A549 (cell line): ENCODE results near the gene ATP13A1. TPM values are rescaled to one million over a fixed set of nuclear protein-coding genes. Genes with fewer than 3 reads are reported as not detected.

ENCODE experiments used
- ATAC-seq, 2 experiments: fragments of 200-7000 bp in 1 of 2; fragments of >200 bp in 1 of 2; cut with Nextera tagmentation in 1 of 2; cut with Tn5 transposase in 1 of 2; 3 replicates each; pipeline versions ENCODE4 v1.8.0 to v1.9.1; 2018 to 2020; ENCODE audit warnings: mild to moderate bottlenecking in 1 of 2, moderate library complexity in 1 of 2
- CTCF ChIA-PET: fragments of 300-600 bp; sonication (Branson Sonifier 250); formaldehyde crosslinking; extraction: SDS; loops from one replicate; lab custom pipeline; 2021; ENCODE audit warnings: antibody characterized with exemption, inconsistent platforms; lab: Yijun Ruan, JAX
- POLR2A ChIA-PET: fragments of 350-600 bp; formaldehyde crosslinking; extraction: SDS; loops from one replicate; lab custom pipeline; 2021; ENCODE audit warnings: antibody characterized with exemption, inconsistent platforms; lab: Yijun Ruan, JAX
- DNase-seq, 2 experiments: peaks; one replicate each; pipeline versions ENCODE4 v3.0.0 to v3.0.0-alpha.2; 2011 to 2016; ENCODE audit warnings: low read depth in 1 of 2, low spot score in 1 of 2
- FAIRE-seq: peaks from 2 replicates; lab custom pipeline; 2011; peaks lifted over from hg19 to GRCh38; lab: Jason Lieb, UNC
- H3K27ac ChIP-seq, 2 experiments: fragments of >200 bp; sonication (Bioruptor Twin); formaldehyde crosslinking; 3 replicates each; pipeline ENCODE4 v1.5.1; 2016 to 2017
- H3K4me1 ChIP-seq: fragments of >200 bp; sonication (Bioruptor Twin); formaldehyde crosslinking; 3 replicates; pipeline ENCODE4 v1.6.1; 2016
- H3K4me2 ChIP-seq: fragments of >200 bp; sonication (Bioruptor Twin); formaldehyde crosslinking; 3 replicates; pipeline ENCODE4 v1.6.1; 2016
- H3K4me3 ChIP-seq: fragments of >200 bp; sonication (Bioruptor Twin); formaldehyde crosslinking; 3 replicates; pipeline ENCODE4 v1.5.1; 2016
- H3K9me3 ChIP-seq: fragments of >200 bp; sonication (Bioruptor Twin); formaldehyde crosslinking; 3 replicates; pipeline ENCODE4 v1.6.1; 2016
- CBX2 ChIP-seq: fragments of 200-600 bp; sonication (generic); IDR thresholded peaks from 2 replicates; pipeline ENCODE4 v1.6.1; 2016; ENCODE audit warnings: low read depth, mild to moderate bottlenecking, borderline replicate concordance
- CBX8 ChIP-seq: fragments of 200-600 bp; sonication (generic); IDR thresholded peaks from 2 replicates; pipeline ENCODE4 v1.6.1; 2016
- CEBPB ChIP-seq, 2 experiments: fragments of >200 bp in 1 of 2; sonication (Bioruptor Twin) in 1 of 2; formaldehyde crosslinking in 1 of 2; IDR thresholded peaks; 2 replicates each; pipeline ENCODE4 v1.6.1; 2012 to 2016
- CHD2 ChIP-seq: fragments of 150-350 bp; IDR thresholded peaks from 2 replicates; pipeline ENCODE4 v1.6.1; 2014; ENCODE audit warnings: low read length; ENCODE audit not compliant: partially characterized antibody
- EP300 ChIP-seq, 2 experiments: fragments of >200 bp; sonication (Bioruptor Twin); formaldehyde crosslinking; IDR thresholded peaks; 2 replicates in 1 of 2; 3 replicates in 1 of 2; pipeline ENCODE4 v1.6.1; 2016 to 2017
- HEYL ChIP-seq: fragments of 250-450 bp; sonication (Bioruptor Pico); IDR thresholded peaks from 2 replicates; pipeline ENCODE4 v1.8.0; 2021; ENCODE audit warnings: mild to moderate bottlenecking, moderate library complexity
- HOXB13 ChIP-seq: fragments of 250-450 bp; sonication (Bioruptor Pico); IDR thresholded peaks from 2 replicates; pipeline ENCODE4 v1.5.0; 2020; ENCODE audit warnings: low read depth, mild to moderate bottlenecking, moderate library complexity
- MYC ChIP-seq: IDR thresholded peaks from 2 replicates; pipeline ENCODE4 v1.6.1; 2012; ENCODE audit warnings: mild to moderate bottlenecking, inconsistent platforms, low read length, improper control_type of control experiment, borderline replicate concordance
- NR3C1 ChIP-seq: fragments of >200 bp; sonication (Bioruptor Twin); formaldehyde crosslinking; IDR thresholded peaks from 3 replicates; pipeline ENCODE4 v1.6.1; 2017
- POLR2AphosphoS2 ChIP-seq: conservative IDR thresholded peaks from 2 replicates; pipeline ENCODE4 v1.6.1; 2012; ENCODE audit warnings: low read length, improper control_type of control experiment, inconsistent platforms
- RAD21 ChIP-seq, 2 experiments: fragments of >200 bp in 1 of 2; sonication (Bioruptor Twin) in 1 of 2; formaldehyde crosslinking in 1 of 2; IDR thresholded peaks in 1 of 2; conservative IDR thresholded peaks in 1 of 2; 2 replicates in 1 of 2; 3 replicates in 1 of 2; pipeline ENCODE4 v1.6.1; 2012 to 2018; ENCODE audit warnings: inconsistent platforms in 1 of 2
- RARB ChIP-seq: fragments of 250-450 bp; sonication (Bioruptor Pico); IDR thresholded peaks from 2 replicates; pipeline ENCODE4 v1.8.0; 2021; ENCODE audit warnings: mild to moderate bottlenecking, moderate library complexity
- RCOR1 ChIP-seq: fragments of 150-350 bp; IDR thresholded peaks from 2 replicates; pipeline ENCODE4 v1.6.1; 2014; ENCODE audit warnings: antibody characterized with exemption, low read length, low read depth
- SMC3 ChIP-seq: fragments of >200 bp; sonication (Bioruptor Twin); formaldehyde crosslinking; IDR thresholded peaks from 3 replicates; pipeline ENCODE4 v1.6.1; 2018; ENCODE audit warnings: inconsistent platforms
- TFCP2L1 ChIP-seq: fragments of 250-450 bp; sonication (Bioruptor Pico); IDR thresholded peaks from 2 replicates; pipeline ENCODE4 v1.5.0; 2021; ENCODE audit warnings: mild to moderate bottlenecking
- WGBS: methylation state at CpG from one replicate; pipeline ENCODE4 v1.1.6; 2017; ENCODE audit errors: missing lambda C conversion rate; 5-methylcytosine and 5-hydroxymethylcytosine counted together
- polyA plus RNA-seq, 4 experiments: library from polyadenylated mRNA; depleted of rRNA in 3 of 4; stranded (reverse); fragments of >200 nt; fragmentation: RNase III in 1 of 4; extraction: RNeasy Plus Mini Kit Qiagen cat#74134 plus additional on column Dnase treatment in 1 of 4; gene quantifications; 2 replicates in 3 of 4; 3 replicates in 1 of 4; pipeline ENCODE4 v1.2.3, GENCODE V29; 2011 to 2017
- TF ChIP-seq, protein P1 (sequence below): IDR thresholded peaks from 2 replicates; pipeline ENCODE4 v1.6.1; 2012; ENCODE audit warnings: low read depth, borderline replicate concordance
- TF ChIP-seq, protein P2 (sequence below): fragments of 250-450 bp; sonication (Bioruptor Pico); IDR thresholded peaks from 2 replicates; pipeline ENCODE4 v1.5.0; 2021; ENCODE audit warnings: mild to moderate bottlenecking, moderate library complexity, borderline replicate concordance
- TF ChIP-seq, protein P3 (sequence below): fragments of >200 bp; sonication (Bioruptor Twin); formaldehyde crosslinking; IDR thresholded peaks from 3 replicates; pipeline ENCODE4 v1.5.1; 2016
- TF ChIP-seq, protein P4 (sequence below): IDR thresholded peaks from 2 replicates; pipeline ENCODE4 v1.6.1; 2012

The ATP13A1 gene
- polyA plus RNA-seq, 2 of the 4 experiments (the other 2 are of a cell fraction) = 10.8 to 30.1 TPM

DNA sequence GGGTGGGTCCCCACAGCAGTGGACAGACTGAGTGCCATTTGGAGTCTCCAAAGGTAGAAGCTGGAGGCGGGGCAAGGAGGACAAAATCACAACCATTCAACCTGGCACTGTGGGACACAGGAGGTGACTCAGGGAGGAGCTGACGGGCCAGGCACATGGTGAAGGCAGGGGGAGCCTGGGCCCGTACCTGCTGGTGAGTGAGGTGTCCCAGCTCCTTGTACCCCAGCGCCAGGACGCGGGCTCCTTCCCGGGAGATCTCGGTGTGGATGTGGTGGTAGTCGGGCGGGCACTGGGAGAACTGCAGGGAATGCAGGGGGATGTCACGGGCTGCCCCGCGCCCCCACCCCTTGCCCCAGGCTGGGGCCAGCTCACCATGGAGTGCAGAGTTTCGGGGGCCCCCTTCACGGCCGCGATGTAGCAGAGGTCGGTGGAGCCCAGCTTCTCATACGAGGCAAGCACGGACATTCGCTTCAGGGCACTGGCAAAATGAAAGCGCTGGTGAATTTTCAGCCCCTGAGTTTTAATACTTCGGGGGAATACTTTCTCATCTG lies 9.8 kb downstream of the ATP13A1 start:
- DNase-seq = no peak
- ChIA-PET CTCF (interaction anchor here (1.1 to 4.7 kb wide), 3 partner anchors 8 to 121 kb away, joined by 3 to 28 read pairs (median 8); partner anchors contain the start of gene GMIP), POLR2A (no interaction called here)
- whole genome bisulfite sequencing = 89% methylated on average over 17 of the region's 23 CpGs
- H3K4me3 ChIP-seq = no peak overlapping the region
- no peaks in the 10 kb centered on the region for H3K4me1 ChIP-seq
- no peak for ATAC-seq
- no peak overlapping the region for H3K27ac ChIP-seq
- no peak overlapping the region for H3K4me2 ChIP-seq
- no peak for FAIRE-seq
- no peaks in the 10 kb centered on the region for H3K9me3 ChIP-seq
- TF ChIP-seq CBX8 = no peak
- TF ChIP-seq POLR2AphosphoS2 = no peak
- TF ChIP-seq NR3C1 = no peak
- TF ChIP-seq RAD21 (conservative IDR thresholded peaks at IDR 0.05 in 1 of 2, IDR thresholded peaks at IDR 0.05 in 1 of 2) = no peak
- TF ChIP-seq MYC = no peak
- no peak for TF ChIP-seq TFCP2L1
- TF ChIP-seq RCOR1 = no peak
- no peak for TF ChIP-seq RARB (CRISPR knock-in tag)
- TF ChIP-seq CHD2 = no peak
- TF ChIP-seq, protein P1, sequence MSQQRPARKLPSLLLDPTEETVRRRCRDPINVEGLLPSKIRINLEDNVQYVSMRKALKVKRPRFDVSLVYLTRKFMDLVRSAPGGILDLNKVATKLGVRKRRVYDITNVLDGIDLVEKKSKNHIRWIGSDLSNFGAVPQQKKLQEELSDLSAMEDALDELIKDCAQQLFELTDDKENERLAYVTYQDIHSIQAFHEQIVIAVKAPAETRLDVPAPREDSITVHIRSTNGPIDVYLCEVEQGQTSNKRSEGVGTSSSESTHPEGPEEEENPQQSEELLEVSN = no peak
- TF ChIP-seq, protein P2, sequence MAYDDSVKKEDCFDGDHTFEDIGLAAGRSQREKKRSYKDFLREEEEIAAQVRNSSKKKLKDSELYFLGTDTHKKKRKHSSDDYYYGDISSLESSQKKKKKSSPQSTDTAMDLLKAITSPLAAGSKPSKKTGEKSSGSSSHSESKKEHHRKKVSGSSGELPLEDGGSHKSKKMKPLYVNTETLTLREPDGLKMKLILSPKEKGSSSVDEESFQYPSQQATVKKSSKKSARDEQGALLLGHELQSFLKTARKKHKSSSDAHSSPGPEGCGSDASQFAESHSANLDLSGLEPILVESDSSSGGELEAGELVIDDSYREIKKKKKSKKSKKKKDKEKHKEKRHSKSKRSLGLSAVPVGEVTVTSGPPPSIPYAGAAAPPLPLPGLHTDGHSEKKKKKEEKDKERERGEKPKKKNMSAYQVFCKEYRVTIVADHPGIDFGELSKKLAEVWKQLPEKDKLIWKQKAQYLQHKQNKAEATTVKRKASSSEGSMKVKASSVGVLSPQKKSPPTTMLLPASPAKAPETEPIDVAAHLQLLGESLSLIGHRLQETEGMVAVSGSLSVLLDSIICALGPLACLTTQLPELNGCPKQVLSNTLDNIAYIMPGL (CRISPR knock-in tag) = no peak
- TF ChIP-seq, all 56 proteins: peak for 0

DNA sequence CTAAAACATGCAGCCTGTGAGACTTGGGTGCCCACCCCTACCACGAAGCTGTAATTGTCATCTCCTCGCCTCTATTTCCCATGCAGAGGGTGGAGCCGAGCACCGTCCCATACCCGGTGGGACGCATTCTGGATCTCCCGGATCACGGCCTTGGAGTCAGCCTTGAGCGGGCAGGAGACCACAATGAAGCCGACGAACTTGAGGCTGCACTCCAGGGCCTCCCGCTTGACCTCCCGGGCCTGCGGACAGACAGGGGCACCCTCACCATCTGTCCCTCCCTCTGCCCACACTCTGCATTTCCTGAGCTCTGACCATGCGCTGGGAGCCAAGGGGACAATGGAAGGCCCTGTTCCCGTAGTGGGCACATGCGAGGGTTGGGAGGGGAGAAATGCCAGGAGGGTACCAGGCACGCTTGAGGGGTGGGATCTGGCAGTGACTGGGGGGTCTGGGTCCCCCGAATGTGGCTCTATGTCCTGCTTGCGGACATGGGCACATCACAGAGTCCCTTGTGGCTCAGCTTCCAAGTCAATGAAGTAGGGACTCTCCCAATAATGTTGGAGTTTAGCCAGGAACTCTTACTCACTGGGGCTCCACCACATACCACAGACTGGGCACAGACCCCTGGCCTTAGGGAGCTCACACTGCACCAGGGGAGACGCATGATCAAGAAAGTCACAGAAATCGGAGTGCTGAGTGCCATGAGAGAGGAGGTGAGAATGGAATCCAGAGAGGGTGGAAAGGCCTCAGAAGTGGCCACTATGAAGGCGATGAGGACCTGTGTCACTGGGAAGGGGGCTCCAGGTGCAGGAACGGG lies 10.8 kb downstream of the ATP13A1 start:
- Histone ChIP-seq H3K4me1 (no peaks in the 10 kb centered on the region), H3K4me2 (no peak overlapping the region), H3K4me3 (no peak overlapping the region), H3K9me3 (no peaks in the 10 kb centered on the region), H3K27ac (no peak overlapping the region)
- no peak for DNase-seq
- ChIA-PET POLR2A (no interaction called here), CTCF (interaction anchor here (1.1 to 4.7 kb wide), 3 partner anchors 8 to 121 kb away, joined by 3 to 28 read pairs (median 17); partner anchors contain the start of gene GMIP)
- WGBS = 90% methylated on average over 11 of the region's 24 CpGs
- ATAC-seq = no peak
- TF ChIP-seq, protein P3, sequence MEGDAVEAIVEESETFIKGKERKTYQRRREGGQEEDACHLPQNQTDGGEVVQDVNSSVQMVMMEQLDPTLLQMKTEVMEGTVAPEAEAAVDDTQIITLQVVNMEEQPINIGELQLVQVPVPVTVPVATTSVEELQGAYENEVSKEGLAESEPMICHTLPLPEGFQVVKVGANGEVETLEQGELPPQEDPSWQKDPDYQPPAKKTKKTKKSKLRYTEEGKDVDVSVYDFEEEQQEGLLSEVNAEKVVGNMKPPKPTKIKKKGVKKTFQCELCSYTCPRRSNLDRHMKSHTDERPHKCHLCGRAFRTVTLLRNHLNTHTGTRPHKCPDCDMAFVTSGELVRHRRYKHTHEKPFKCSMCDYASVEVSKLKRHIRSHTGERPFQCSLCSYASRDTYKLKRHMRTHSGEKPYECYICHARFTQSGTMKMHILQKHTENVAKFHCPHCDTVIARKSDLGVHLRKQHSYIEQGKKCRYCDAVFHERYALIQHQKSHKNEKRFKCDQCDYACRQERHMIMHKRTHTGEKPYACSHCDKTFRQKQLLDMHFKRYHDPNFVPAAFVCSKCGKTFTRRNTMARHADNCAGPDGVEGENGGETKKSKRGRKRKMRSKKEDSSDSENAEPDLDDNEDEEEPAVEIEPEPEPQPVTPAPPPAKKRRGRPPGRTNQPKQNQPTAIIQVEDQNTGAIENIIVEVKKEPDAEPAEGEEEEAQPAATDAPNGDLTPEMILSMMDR = no peak
- no peak for TF ChIP-seq CBX2
- TF ChIP-seq, protein P4, sequence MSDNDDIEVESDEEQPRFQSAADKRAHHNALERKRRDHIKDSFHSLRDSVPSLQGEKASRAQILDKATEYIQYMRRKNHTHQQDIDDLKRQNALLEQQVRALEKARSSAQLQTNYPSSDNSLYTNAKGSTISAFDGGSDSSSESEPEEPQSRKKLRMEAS = no peak
- TF ChIP-seq, protein P1 = no peak
- TF ChIP-seq CHD2 = no peak
- TF ChIP-seq HOXB13 (CRISPR knock-in tag) = no peak
- TF ChIP-seq CEBPB (IDR thresholded peaks at IDR 0.05) = no peak
- no peak for TF ChIP-seq CBX8
- no peak for TF ChIP-seq EP300 (IDR thresholded peaks at IDR 0.05)
- no peak for TF ChIP-seq MYC
- no peak for TF ChIP-seq TFCP2L1
- no peak for TF ChIP-seq HEYL
- no peak for TF ChIP-seq SMC3
- no peak for FAIRE-seq
